Measurements from ENCODE around the gene SLF2. TPM values are rescaled to one million over a fixed set of nuclear protein-coding genes. Genes with fewer than 3 reads are reported as not detected.

Gene SLF2
- polyA plus RNA-seq, 4 donors, result 25.8 to 50.7 (median 35.5) TPM

GRCh38 chr10:100895346-100895745 lies 17.4 kb upstream of the SLF2 start:
- DNase-seq (ENCODE audit: low read depth in 4 of 4, low spot score in 2 of 4), result no peak

GRCh38 chr10:100895896-100896295 lies 16.9 kb upstream of the SLF2 start:
- DNase-seq (ENCODE audit: low read depth in 4 of 4, low spot score in 2 of 4), result no peak

- DNase-seq (ENCODE audit: low read depth in 4 of 4, low spot score in 2 of 4), result no peak
Observed at GRCh38 chr10:100896876-100897461, 15.8 kb upstream of the SLF2 start.

GRCh38 chr10:100897976-100898375 lies 14.8 kb upstream of the SLF2 start:
- DNase-seq (ENCODE audit: low read depth in 4 of 4, low spot score in 2 of 4), result no peak

GRCh38 chr10:100899171-100899570 lies 13.6 kb upstream of the SLF2 start:
- no peak for DNase-seq (ENCODE audit: low read depth in 4 of 4, low spot score in 2 of 4)

- DNase-seq (ENCODE audit: low read depth in 4 of 4, low spot score in 2 of 4), result no peak
Observed at GRCh38 chr10:100901051-100901450, 11.7 kb upstream of the SLF2 start.

- DNase-seq (ENCODE audit: low read depth in 4 of 4, low spot score in 2 of 4), result no peak
Observed at GRCh38 chr10:100902622-100903021, 10.1 kb upstream of the SLF2 start.

- DNase-seq (ENCODE audit: low read depth in 4 of 4, low spot score in 2 of 4), result no peak
Observed at GRCh38 chr10:100904917-100905316, 7.8 kb upstream of the SLF2 start.

GRCh38 chr10:100907175-100907574 lies 5.6 kb upstream of the SLF2 start:
- no peak for DNase-seq (ENCODE audit: low read depth in 4 of 4, low spot score in 2 of 4)

- no peak for DNase-seq (ENCODE audit: low read depth in 4 of 4, low spot score in 2 of 4)
Observed at GRCh38 chr10:100907773-100908363, 4.9 kb upstream of the SLF2 start.

- no peak for DNase-seq (ENCODE audit: low read depth in 4 of 4, low spot score in 2 of 4)
Observed at GRCh38 chr10:100908378-100908777, 4.4 kb upstream of the SLF2 start.

GRCh38 chr10:100909501-100910263 lies 3.1 kb upstream of the SLF2 start:
- DNase-seq (ENCODE audit: low read depth in 4 of 4, low spot score in 2 of 4), result peak in 2 of 4 donors; percentile 43 to 58

- no peak for DNase-seq (ENCODE audit: low read depth in 4 of 4, low spot score in 2 of 4)
Observed at GRCh38 chr10:100911472-100911871, 1.3 kb upstream of the SLF2 start.

GRCh38 chr10:100912013-100912604 lies 654 bp upstream of the SLF2 start:
- DNase-seq (ENCODE audit: low read depth in 4 of 4, low spot score in 2 of 4), result peak in 2 of 4 donors; percentile 47 to 87

GRCh38 chr10:100913470-100913865 lies 705 bp downstream of the SLF2 start:
- no peak for DNase-seq (ENCODE audit: low read depth in 4 of 4, low spot score in 2 of 4)

- DNase-seq (ENCODE audit: low read depth in 4 of 4, low spot score in 2 of 4), result no peak
Observed at GRCh38 chr10:100917071-100917470, 4.3 kb downstream of the SLF2 start.

- DNase-seq (ENCODE audit: low read depth in 4 of 4, low spot score in 2 of 4), result no peak
Observed at GRCh38 chr10:100923580-100923979, 10.8 kb downstream of the SLF2 start.

- DNase-seq (ENCODE audit: low read depth in 4 of 4, low spot score in 2 of 4), result no peak
Observed at GRCh38 chr10:100927266-100927665, 14.5 kb downstream of the SLF2 start.

- no peak for DNase-seq (ENCODE audit: low read depth in 4 of 4, low spot score in 2 of 4)
Observed at GRCh38 chr10:100928039-100928438, 15.3 kb downstream of the SLF2 start.

- no peak for DNase-seq (ENCODE audit: low read depth in 4 of 4, low spot score in 2 of 4)
Observed at GRCh38 chr10:100930368-100930767, 17.6 kb downstream of the SLF2 start.

- DNase-seq (ENCODE audit: low read depth in 4 of 4, low spot score in 2 of 4), result no peak
Observed at GRCh38 chr10:100934084-100934659, 21.4 kb downstream of the SLF2 start.
